ENCODE data around the gene WDR4.
"Not testable (repeated sequence)": the region's sequence is repeated elsewhere in the genome, so short reads cannot be mapped to it uniquely, and the experiment has no call there.

WDR4 gene

GRCh38 chr21:42837421-42838211 is 41.7 kb downstream of the WDR4 start:
- DNase-seq = no peak

GRCh38 chr21:42836767-42837301 is 42.5 kb downstream of the WDR4 start:
- DNase-seq = no peak

GRCh38 chr21:42836402-42836666 is 43.0 kb downstream of the WDR4 start:
- DNase-seq = no peak

GRCh38 chr21:42835611-42836401 is 43.5 kb downstream of the WDR4 start:
- DNase-seq = no peak

- no peak for DNase-seq
Observed at GRCh38 chr21:42835211-42835610, 44.1 kb downstream of the WDR4 start.

- DNase-seq = no peak
Observed at GRCh38 chr21:42834726-42835191, 44.6 kb downstream of the WDR4 start.

GRCh38 chr21:42833859-42834725 is 45.2 kb downstream of the WDR4 start:
- DNase-seq = no peak

- DNase-seq = no peak
Observed at GRCh38 chr21:42833439-42833815, 45.9 kb downstream of the WDR4 start.

- DNase-seq = not testable (repeated sequence)
Observed at GRCh38 chr21:42832321-42832630, 47.1 kb downstream of the WDR4 start.

GRCh38 chr21:42830456-42831455 is 48.6 kb downstream of the WDR4 start:
- no peak for DNase-seq

GRCh38 chr21:42829954-42830353 is 49.4 kb downstream of the WDR4 start:
- no peak for DNase-seq

GRCh38 chr21:42829417-42829816 is 49.9 kb downstream of the WDR4 start:
- DNase-seq = no peak

GRCh38 chr21:42827588-42827987 is 51.8 kb downstream of the WDR4 start:
- no peak for DNase-seq

GRCh38 chr21:42820616-42821465 is 58.5 kb downstream of the WDR4 start:
- DNase-seq = peak; percentile 88

GRCh38 chr21:42819861-42820615 is 59.3 kb downstream of the WDR4 start:
- no peak for DNase-seq

GRCh38 chr21:42818328-42818749 is 61.0 kb downstream of the WDR4 start:
- DNase-seq = no peak

- no peak for DNase-seq
Observed at GRCh38 chr21:42815217-42815616, 64.1 kb downstream of the WDR4 start.

- DNase-seq = not testable (repeated sequence)
Observed at GRCh38 chr21:42812528-42813241, 66.7 kb downstream of the WDR4 start.

- no peak for DNase-seq
Observed at GRCh38 chr21:42811960-42812359, 67.4 kb downstream of the WDR4 start.
